ENCODE data around the gene CLCN6. TPM values are rescaled to one million over a fixed set of nuclear protein-coding genes. Genes with fewer than 3 reads are reported as not detected.
A peak's percentile ranks its signal among the peaks of the same experiment; 100 is the strongest.

CLCN6 gene
- total and polyA plus RNA-seq, 2 of the 13 experiments (the other 11 are each of a cell fraction or from before 2014, with no cell fraction given), result 14.9 to 19.3 TPM

GRCh38 chr1:11838349-11839272 is 32.6 kb downstream of the CLCN6 start (continued):
- TF ChIP-seq, protein P1, sequence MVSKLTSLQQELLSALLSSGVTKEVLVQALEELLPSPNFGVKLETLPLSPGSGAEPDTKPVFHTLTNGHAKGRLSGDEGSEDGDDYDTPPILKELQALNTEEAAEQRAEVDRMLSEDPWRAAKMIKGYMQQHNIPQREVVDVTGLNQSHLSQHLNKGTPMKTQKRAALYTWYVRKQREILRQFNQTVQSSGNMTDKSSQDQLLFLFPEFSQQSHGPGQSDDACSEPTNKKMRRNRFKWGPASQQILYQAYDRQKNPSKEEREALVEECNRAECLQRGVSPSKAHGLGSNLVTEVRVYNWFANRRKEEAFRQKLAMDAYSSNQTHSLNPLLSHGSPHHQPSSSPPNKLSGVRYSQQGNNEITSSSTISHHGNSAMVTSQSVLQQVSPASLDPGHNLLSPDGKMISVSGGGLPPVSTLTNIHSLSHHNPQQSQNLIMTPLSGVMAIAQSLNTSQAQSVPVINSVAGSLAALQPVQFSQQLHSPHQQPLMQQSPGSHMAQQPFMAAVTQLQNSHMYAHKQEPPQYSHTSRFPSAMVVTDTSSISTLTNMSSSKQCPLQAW (CRISPR knock-in tag; IDR thresholded peaks at IDR 0.05), result peak; percentile 24; the same call in 1 of the 2 replicates
- TF ChIP-seq ZNF496 (CRISPR knock-in tag; IDR thresholded peaks at IDR 0.05; ENCODE audit: insufficient replicate concordance), result no peak
- TF ChIP-seq CHD2 (IDR thresholded peaks at IDR 0.05; ENCODE audit: low read depth, low read length), result no peak
- no peak for TF ChIP-seq ZNF382 (CRISPR knock-in tag; IDR thresholded peaks at IDR 0.05; ENCODE audit: borderline replicate concordance)
- TF ChIP-seq MEF2D (CRISPR knock-in tag; IDR thresholded peaks at IDR 0.05), result no peak
- TF ChIP-seq, protein P2, sequence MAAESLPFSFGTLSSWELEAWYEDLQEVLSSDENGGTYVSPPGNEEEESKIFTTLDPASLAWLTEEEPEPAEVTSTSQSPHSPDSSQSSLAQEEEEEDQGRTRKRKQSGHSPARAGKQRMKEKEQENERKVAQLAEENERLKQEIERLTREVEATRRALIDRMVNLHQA (CRISPR knock-in tag; IDR thresholded peaks at IDR 0.05), result no peak
- TF ChIP-seq, protein P3, sequence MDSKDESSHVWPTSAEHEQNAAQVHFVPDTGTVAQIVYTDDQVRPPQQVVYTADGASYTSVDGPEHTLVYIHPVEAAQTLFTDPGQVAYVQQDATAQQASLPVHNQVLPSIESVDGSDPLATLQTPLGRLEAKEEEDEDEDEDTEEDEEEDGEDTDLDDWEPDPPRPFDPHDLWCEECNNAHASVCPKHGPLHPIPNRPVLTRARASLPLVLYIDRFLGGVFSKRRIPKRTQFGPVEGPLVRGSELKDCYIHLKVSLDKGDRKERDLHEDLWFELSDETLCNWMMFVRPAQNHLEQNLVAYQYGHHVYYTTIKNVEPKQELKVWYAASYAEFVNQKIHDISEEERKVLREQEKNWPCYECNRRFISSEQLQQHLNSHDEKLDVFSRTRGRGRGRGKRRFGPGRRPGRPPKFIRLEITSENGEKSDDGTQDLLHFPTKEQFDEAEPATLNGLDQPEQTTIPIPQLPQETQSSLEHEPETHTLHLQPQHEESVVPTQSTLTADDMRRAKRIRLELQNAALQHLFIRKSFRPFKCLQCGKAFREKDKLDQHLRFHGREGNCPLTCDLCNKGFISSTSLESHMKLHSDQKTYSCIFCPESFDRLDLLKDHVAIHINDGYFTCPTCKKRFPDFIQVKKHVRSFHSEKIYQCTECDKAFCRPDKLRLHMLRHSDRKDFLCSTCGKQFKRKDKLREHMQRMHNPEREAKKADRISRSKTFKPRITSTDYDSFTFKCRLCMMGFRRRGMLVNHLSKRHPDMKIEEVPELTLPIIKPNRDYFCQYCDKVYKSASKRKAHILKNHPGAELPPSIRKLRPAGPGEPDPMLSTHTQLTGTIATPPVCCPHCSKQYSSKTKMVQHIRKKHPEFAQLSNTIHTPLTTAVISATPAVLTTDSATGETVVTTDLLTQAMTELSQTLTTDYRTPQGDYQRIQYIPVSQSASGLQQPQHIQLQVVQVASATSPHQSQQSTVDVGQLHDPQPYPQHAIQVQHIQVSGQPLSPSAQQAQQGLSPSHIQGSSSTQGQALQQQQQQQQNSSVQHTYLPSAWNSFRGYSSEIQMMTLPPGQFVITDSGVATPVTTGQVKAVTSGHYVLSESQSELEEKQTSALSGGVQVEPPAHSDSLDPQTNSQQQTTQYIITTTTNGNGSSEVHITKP (CRISPR knock-in tag; IDR thresholded peaks at IDR 0.05; ENCODE audit: low read depth), result no peak
- TF ChIP-seq, protein P4, sequence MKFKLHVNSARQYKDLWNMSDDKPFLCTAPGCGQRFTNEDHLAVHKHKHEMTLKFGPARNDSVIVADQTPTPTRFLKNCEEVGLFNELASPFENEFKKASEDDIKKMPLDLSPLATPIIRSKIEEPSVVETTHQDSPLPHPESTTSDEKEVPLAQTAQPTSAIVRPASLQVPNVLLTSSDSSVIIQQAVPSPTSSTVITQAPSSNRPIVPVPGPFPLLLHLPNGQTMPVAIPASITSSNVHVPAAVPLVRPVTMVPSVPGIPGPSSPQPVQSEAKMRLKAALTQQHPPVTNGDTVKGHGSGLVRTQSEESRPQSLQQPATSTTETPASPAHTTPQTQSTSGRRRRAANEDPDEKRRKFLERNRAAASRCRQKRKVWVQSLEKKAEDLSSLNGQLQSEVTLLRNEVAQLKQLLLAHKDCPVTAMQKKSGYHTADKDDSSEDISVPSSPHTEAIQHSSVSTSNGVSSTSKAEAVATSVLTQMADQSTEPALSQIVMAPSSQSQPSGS (CRISPR knock-in tag; IDR thresholded peaks at IDR 0.05), result no peak
- no peak for TF ChIP-seq ZNF691 (CRISPR knock-in tag; IDR thresholded peaks at IDR 0.05; ENCODE audit: borderline replicate concordance, low read depth)
- 0 out of 2 replicates have a peak, but pooled peaks have one; percentile 37 for TF ChIP-seq PAWR (CRISPR knock-in tag; IDR thresholded peaks at IDR 0.05; ENCODE audit: borderline replicate concordance)
- TF ChIP-seq ARNT2 (CRISPR knock-in tag; IDR thresholded peaks at IDR 0.05; ENCODE audit: low read depth), result no peak
- TF ChIP-seq ZNF614 (CRISPR knock-in tag; IDR thresholded peaks at IDR 0.05; ENCODE audit: borderline replicate concordance), result peak; percentile 31; the same call in 1 of the 2 replicates
- TF ChIP-seq, protein P5, sequence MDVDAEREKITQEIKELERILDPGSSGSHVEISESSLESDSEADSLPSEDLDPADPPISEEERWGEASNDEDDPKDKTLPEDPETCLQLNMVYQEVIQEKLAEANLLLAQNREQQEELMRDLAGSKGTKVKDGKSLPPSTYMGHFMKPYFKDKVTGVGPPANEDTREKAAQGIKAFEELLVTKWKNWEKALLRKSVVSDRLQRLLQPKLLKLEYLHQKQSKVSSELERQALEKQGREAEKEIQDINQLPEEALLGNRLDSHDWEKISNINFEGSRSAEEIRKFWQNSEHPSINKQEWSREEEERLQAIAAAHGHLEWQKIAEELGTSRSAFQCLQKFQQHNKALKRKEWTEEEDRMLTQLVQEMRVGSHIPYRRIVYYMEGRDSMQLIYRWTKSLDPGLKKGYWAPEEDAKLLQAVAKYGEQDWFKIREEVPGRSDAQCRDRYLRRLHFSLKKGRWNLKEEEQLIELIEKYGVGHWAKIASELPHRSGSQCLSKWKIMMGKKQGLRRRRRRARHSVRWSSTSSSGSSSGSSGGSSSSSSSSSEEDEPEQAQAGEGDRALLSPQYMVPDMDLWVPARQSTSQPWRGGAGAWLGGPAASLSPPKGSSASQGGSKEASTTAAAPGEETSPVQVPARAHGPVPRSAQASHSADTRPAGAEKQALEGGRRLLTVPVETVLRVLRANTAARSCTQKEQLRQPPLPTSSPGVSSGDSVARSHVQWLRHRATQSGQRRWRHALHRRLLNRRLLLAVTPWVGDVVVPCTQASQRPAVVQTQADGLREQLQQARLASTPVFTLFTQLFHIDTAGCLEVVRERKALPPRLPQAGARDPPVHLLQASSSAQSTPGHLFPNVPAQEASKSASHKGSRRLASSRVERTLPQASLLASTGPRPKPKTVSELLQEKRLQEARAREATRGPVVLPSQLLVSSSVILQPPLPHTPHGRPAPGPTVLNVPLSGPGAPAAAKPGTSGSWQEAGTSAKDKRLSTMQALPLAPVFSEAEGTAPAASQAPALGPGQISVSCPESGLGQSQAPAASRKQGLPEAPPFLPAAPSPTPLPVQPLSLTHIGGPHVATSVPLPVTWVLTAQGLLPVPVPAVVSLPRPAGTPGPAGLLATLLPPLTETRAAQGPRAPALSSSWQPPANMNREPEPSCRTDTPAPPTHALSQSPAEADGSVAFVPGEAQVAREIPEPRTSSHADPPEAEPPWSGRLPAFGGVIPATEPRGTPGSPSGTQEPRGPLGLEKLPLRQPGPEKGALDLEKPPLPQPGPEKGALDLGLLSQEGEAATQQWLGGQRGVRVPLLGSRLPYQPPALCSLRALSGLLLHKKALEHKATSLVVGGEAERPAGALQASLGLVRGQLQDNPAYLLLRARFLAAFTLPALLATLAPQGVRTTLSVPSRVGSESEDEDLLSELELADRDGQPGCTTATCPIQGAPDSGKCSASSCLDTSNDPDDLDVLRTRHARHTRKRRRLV (CRISPR knock-in tag; IDR thresholded peaks at IDR 0.05), result no peak

Measured in HepG2 (cell line).